Activated CD8-positive, alpha-beta memory T cell treated with anti-CD3 and anti-CD28 coated beads for 4 hours (primary cell): ENCODE measurements around the gene IVNS1ABP.

Experiments
- DNase-seq, 2 donors: peaks; one replicate each; pipeline ENCODE4 v3.0.0-alpha.2; 2020; ENCODE audit warnings: low read depth in 2 of 2

IVNS1ABP gene

GRCh38 chr1:185293967-185294542 is 23.0 kb downstream of the IVNS1ABP start:
- DNase-seq = no peak

GRCh38 chr1:185292237-185292636 is 24.8 kb downstream of the IVNS1ABP start:
- no peak for DNase-seq

GRCh38 chr1:185291652-185292051 is 25.4 kb downstream of the IVNS1ABP start:
- no peak for DNase-seq

GRCh38 chr1:185291159-185291558 is 25.9 kb downstream of the IVNS1ABP start:
- DNase-seq = no peak

GRCh38 chr1:185289880-185290279 is 27.2 kb downstream of the IVNS1ABP start:
- DNase-seq = no peak

- DNase-seq = no peak
Measured at GRCh38 chr1:185288435-185288834, 28.6 kb downstream of the IVNS1ABP start.

- DNase-seq = no peak
Measured at GRCh38 chr1:185287451-185287850, 29.6 kb downstream of the IVNS1ABP start.

- no peak for DNase-seq
Measured at GRCh38 chr1:185284533-185285276, 32.3 kb downstream of the IVNS1ABP start.

GRCh38 chr1:185284116-185284515 is 32.9 kb downstream of the IVNS1ABP start:
- DNase-seq = no peak

- DNase-seq = no peak
Measured at GRCh38 chr1:185281245-185281644, 35.8 kb downstream of the IVNS1ABP start.

- DNase-seq = no peak
Measured at GRCh38 chr1:185280589-185280988, 36.5 kb downstream of the IVNS1ABP start.

- DNase-seq = no peak
Measured at GRCh38 chr1:185279571-185279970, 37.5 kb downstream of the IVNS1ABP start.

GRCh38 chr1:185271921-185272320 is 45.1 kb downstream of the IVNS1ABP start:
- no peak for DNase-seq

- no peak for DNase-seq
Measured at GRCh38 chr1:185268352-185268751, 48.7 kb downstream of the IVNS1ABP start.

GRCh38 chr1:185267701-185268100 is 49.3 kb downstream of the IVNS1ABP start:
- DNase-seq = no peak

GRCh38 chr1:185267301-185267700 is 49.7 kb downstream of the IVNS1ABP start:
- DNase-seq = no peak

GRCh38 chr1:185265314-185265713 is 51.7 kb downstream of the IVNS1ABP start:
- DNase-seq = no peak

GRCh38 chr1:185263780-185264179 is 53.3 kb downstream of the IVNS1ABP start:
- DNase-seq = no peak

GRCh38 chr1:185263292-185263691 is 53.8 kb downstream of the IVNS1ABP start:
- DNase-seq = no peak

GRCh38 chr1:185262151-185262550 is 54.9 kb downstream of the IVNS1ABP start:
- no peak for DNase-seq

- no peak for DNase-seq
Measured at GRCh38 chr1:185260611-185261010, 56.4 kb downstream of the IVNS1ABP start.

GRCh38 chr1:185258676-185259075 is 58.4 kb downstream of the IVNS1ABP start:
- DNase-seq = no peak

GRCh38 chr1:185257950-185258208 is 59.2 kb downstream of the IVNS1ABP start:
- DNase-seq = no peak
